ENCODE results near the gene SOX12.
A peak's percentile ranks its signal among the peaks of the same experiment; 100 is the strongest.
"Not testable (repeated sequence)": the region's sequence is repeated elsewhere in the genome, so short reads cannot be mapped to it uniquely, and the experiment has no call there.

Gene SOX12

GRCh38 chr20:329851-330232 lies 4.5 kb downstream of the SOX12 start:
- no peak for DNase-seq

GRCh38 chr20:330233-331149 lies 5.1 kb downstream of the SOX12 start:
- peak; percentile 42 for DNase-seq

- DNase-seq, result no peak
These were observed 9.2 kb downstream of the SOX12 start for GRCh38 chr20:334578-334977.

- DNase-seq, result not testable (repeated sequence)
These were observed 10.7 kb downstream of the SOX12 start for GRCh38 chr20:336040-336439.

- DNase-seq, result peak; percentile 37
These were observed 16.3 kb downstream of the SOX12 start for GRCh38 chr20:341682-342081.

- DNase-seq, result no peak
These were observed 17.8 kb downstream of the SOX12 start for GRCh38 chr20:343107-343506.

- DNase-seq, result no peak
These were observed 20.8 kb downstream of the SOX12 start for GRCh38 chr20:346033-346639.

GRCh38 chr20:346640-347316 lies 21.4 kb downstream of the SOX12 start, which contains the start of gene NRSN2:
Gene NRSN2 (plus strand): TSS chr20:347111. CDS start chr20:349644, 2,533 bp downstream.
- no peak for DNase-seq

- DNase-seq, result no peak
These were observed 21.9 kb downstream of the SOX12 start for GRCh38 chr20:347317-347639.

GRCh38 chr20:347640-348484 lies 22.5 kb downstream of the SOX12 start:
- DNase-seq, result peak; percentile 51

- no peak for DNase-seq
These were observed 23.9 kb downstream of the SOX12 start for GRCh38 chr20:348972-349841.

- DNase-seq, result no peak
These were observed 27.8 kb downstream of the SOX12 start for GRCh38 chr20:353166-353565.

- peak; percentile 67 for DNase-seq
These were observed 29.1 kb downstream of the SOX12 start for GRCh38 chr20:354298-354977.

GRCh38 chr20:356154-356553 lies 30.8 kb downstream of the SOX12 start:
- not testable (repeated sequence) for DNase-seq

- DNase-seq, result no peak
These were observed 31.4 kb downstream of the SOX12 start for GRCh38 chr20:356745-357144.

GRCh38 chr20:358891-359555 lies 33.7 kb downstream of the SOX12 start:
- DNase-seq, result no peak

- DNase-seq, result no peak
These were observed 36.2 kb downstream of the SOX12 start for GRCh38 chr20:361561-361960.

- DNase-seq, result peak; percentile 44
These were observed 37.2 kb downstream of the SOX12 start for GRCh38 chr20:362271-363254.

- DNase-seq, result no peak
These were observed 38.1 kb downstream of the SOX12 start for GRCh38 chr20:363319-364078.

Data from stimulated activated naive CD4-positive, alpha-beta T cell treated with Interleukin-2 at 50 U/mL for 16 hours (primary cell).